Measurements from ENCODE around the gene IRX3. TPM values are rescaled to one million over a fixed set of nuclear protein-coding genes. Genes with fewer than 3 reads are reported as not detected.

IRX3 gene
- total RNA-seq, 1 donor from 2014 or later: 108 TPM

- no peak for ATAC-seq
- Histone ChIP-seq H3K36me3 (no peaks in the 10 kb centered on the region), H3K27ac (no peak overlapping the region), H3K4me3 (no peak overlapping the region), H3K27me3 (ENCODE audit: low read depth) (peaks cover 69% of the 10 kb centered on the region), H3K4me1 (no peaks in the 10 kb centered on the region), H3K9me3 (no peaks in the 10 kb centered on the region)
- DNase-seq: no peak
- intact Hi-C loops (cut with DNase I): no loop called here
- TF ChIP-seq, protein P1, sequence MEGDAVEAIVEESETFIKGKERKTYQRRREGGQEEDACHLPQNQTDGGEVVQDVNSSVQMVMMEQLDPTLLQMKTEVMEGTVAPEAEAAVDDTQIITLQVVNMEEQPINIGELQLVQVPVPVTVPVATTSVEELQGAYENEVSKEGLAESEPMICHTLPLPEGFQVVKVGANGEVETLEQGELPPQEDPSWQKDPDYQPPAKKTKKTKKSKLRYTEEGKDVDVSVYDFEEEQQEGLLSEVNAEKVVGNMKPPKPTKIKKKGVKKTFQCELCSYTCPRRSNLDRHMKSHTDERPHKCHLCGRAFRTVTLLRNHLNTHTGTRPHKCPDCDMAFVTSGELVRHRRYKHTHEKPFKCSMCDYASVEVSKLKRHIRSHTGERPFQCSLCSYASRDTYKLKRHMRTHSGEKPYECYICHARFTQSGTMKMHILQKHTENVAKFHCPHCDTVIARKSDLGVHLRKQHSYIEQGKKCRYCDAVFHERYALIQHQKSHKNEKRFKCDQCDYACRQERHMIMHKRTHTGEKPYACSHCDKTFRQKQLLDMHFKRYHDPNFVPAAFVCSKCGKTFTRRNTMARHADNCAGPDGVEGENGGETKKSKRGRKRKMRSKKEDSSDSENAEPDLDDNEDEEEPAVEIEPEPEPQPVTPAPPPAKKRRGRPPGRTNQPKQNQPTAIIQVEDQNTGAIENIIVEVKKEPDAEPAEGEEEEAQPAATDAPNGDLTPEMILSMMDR (IDR thresholded peaks at IDR 0.05): no peak
These were observed 4.5 kb upstream of the IRX3 start for GRCh38 chr16:54290833-54291655.

DNA sequence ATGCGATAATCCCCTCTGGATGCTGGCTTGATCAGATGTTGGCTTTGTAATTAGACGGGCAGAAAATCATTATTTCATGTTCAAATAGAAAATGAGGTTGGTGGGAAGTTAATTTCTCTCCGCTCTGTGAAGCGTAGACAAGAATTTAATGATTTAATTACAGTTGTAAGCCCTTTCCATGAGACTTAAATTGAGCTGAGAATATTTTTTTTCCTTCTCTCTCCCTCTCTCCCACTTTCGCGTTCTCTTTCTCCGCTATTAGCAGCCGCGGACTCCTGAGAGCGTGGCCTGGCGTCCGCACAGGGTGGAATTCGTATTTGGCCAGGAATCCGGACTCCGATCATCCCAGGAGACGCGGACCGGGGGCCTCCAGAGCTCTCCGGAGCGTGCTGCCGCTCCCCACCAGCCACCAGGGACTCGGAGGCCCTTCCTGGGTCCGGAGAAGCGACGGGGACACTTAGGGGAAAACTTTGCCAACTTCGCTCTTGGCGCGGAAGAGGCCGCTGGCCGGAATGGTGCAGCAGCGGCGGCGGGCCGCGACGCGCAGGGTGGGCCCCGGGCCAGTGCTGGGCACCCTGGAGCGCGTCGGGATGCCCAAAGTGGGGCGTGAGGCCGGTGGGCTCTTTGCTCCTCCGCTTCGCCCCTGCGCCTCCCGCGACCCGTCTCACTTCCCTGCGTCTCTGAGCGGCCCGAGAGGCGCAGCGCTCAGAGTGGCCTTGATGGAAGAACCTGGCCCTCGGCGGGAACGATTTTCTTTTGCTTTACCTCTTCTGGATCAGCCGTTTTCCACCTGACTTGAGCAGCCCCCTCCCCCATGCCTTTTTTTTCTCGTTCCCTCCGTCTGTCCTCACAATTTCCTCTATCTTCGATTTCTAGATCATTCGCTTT is 3.6 kb upstream of the IRX3 start:
- DNase-seq: no peak
- Histone ChIP-seq H3K27ac (no peak overlapping the region), H3K4me3 (no peak overlapping the region), H3K9me3 (no peaks in the 10 kb centered on the region), H3K36me3 (no peaks in the 10 kb centered on the region), H3K4me1 (peaks cover 6% of the 10 kb centered on the region), H3K27me3 (ENCODE audit: low read depth) (peaks cover 75% of the 10 kb centered on the region)
- ATAC-seq: no peak
- intact Hi-C loops (cut with DNase I): no loop called here
- TF ChIP-seq, protein P1 (IDR thresholded peaks at IDR 0.05): no peak

DNA sequence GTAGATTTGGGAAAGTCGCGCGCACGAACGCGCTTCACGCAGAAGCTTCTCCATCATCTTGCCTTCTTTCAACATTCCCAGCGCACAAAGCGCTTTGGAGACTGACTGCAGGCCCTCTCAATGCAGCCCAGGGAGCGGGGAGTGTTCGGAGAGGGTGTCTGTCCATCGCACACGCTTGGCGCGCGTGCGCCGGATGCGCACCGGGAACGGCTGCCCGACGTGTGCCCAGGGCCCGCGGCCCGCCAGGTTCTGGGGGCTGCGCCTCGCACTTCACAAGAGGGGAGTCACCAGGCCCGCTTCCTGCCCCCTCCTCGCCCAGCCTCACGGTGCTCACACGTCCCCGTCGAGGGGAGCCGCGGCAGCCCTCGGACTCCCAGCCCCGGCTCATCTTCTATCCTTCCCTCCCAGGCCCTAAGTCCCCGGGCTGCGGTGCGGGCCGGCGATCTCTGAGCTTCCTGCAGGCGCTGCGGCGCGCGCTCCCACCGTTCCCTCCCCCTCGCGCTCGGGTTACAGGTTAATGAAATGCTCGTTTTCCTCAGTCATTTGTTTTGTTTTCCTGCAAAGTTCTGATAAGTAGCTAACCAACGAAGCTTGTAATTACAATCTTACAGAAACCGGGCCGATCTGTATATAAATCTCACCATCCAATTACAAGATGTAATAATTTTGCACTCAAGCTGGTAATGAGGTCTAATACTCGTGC is 2.8 kb upstream of the IRX3 start:
- H3K27me3 ChIP-seq (ENCODE audit: low read depth): peaks cover 83% of the 10 kb centered on the region
- peaks cover 6% of the 10 kb centered on the region for H3K4me1 ChIP-seq
- TF ChIP-seq, protein P1 (IDR thresholded peaks at IDR 0.05): no peak
- no peak for DNase-seq
- H3K4me3 ChIP-seq: no peak overlapping the region
- H3K27ac ChIP-seq: no peak overlapping the region
- H3K36me3 ChIP-seq: no peaks in the 10 kb centered on the region
- ATAC-seq: no peak
- intact Hi-C loops (cut with DNase I): no loop called here
- no peaks in the 10 kb centered on the region for H3K9me3 ChIP-seq

DNA sequence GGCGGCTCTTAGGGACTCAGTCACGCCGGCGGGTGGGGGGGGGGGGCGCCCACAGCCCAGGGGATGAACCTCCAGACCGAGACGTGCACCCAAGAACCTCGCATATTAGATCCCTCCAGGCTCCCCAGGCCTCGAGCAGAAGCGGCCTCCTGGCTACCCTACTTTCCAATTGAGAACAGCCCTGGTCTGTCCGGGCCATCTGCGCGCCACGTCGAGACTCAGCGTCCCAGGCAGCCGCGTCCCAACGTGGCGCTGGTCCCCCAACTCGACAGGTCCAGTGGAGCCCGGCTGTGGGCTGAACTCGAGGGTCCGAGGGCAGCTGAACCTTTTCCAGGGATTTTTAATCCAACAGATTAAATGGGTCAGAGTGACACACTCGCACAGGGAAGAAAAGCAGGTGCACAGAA is 2.3 kb upstream of the IRX3 start:
- Histone ChIP-seq H3K27me3 (ENCODE audit: low read depth) (peaks cover 88% of the 10 kb centered on the region), H3K36me3 (no peaks in the 10 kb centered on the region), H3K4me1 (peaks cover 12% of the 10 kb centered on the region), H3K27ac (no peak overlapping the region), H3K9me3 (no peaks in the 10 kb centered on the region), H3K4me3 (no peak overlapping the region)
- TF ChIP-seq, protein P1 (IDR thresholded peaks at IDR 0.05): no peak
- intact Hi-C loops (cut with DNase I): no loop called here
- no peak for DNase-seq
- no peak for ATAC-seq
